CD4-positive, alpha-beta memory T cell (primary cell): ENCODE data around the gene HSPA12B. TPM values are rescaled to one million over a fixed set of nuclear protein-coding genes. Genes with fewer than 3 reads are reported as not detected.

Experiments used
- CTCF ChIA-PET: fragments of 350-600 bp; sonication (Branson Sonifier 250); formaldehyde crosslinking; loops from one replicate; lab custom pipeline; 2021; ENCODE audit warnings: inconsistent platforms; ENCODE audit not compliant: partially characterized antibody; lab: Charles Lee
- POLR2A ChIA-PET: fragments of 350-600 bp; sonication (Branson Sonifier 250); formaldehyde crosslinking; loops from one replicate; lab custom pipeline; 2021; ENCODE audit not compliant: partially characterized antibody; lab: Charles Lee
- DNase-seq, 5 donors: peaks; one replicate each; pipeline versions ENCODE4 v3.0.0 to v3.0.0-alpha.2; 2020 to 2022; ENCODE audit warnings: mixed read lengths in 1 of 5
- H3K27ac ChIP-seq: one replicate; pipeline ENCODE4 v1.7.0; 2013; ENCODE audit warnings: low read depth, low read length
- H3K27me3 ChIP-seq: 2 replicates; pipeline ENCODE4 v1.7.0; 2013; ENCODE audit warnings: mild to moderate bottlenecking, low read length, moderate library complexity; ENCODE audit not compliant: insufficient read depth
- H3K36me3 ChIP-seq: 2 replicates; pipeline ENCODE4 v1.7.0; 2013; ENCODE audit warnings: mild to moderate bottlenecking, low read length, moderate library complexity; ENCODE audit not compliant: insufficient read depth
- H3K4me1 ChIP-seq: 2 replicates; pipeline ENCODE4 v1.7.0; 2013; ENCODE audit warnings: mild to moderate bottlenecking, low read length, moderate library complexity; ENCODE audit not compliant: insufficient read depth
- H3K4me3 ChIP-seq, 2 donors: one replicate each; pipeline ENCODE4 v1.7.0; 2013; ENCODE audit warnings: low read length in 2 of 2, mild to moderate bottlenecking in 1 of 2
- H3K9me3 ChIP-seq, 2 donors: one replicate each; pipeline ENCODE4 v1.7.0; 2013; ENCODE audit warnings: low read length in 2 of 2, control low read depth in 1 of 2; ENCODE audit not compliant: control insufficient read depth in 1 of 2
- H3K27ac Mint-ChIP-seq, 7 donors: one replicate each; pipeline ENCODE4 v1.8.0; 2020 to 2021; ENCODE audit warnings: mixed read lengths in 7 of 7, mild to moderate bottlenecking in 6 of 7, inconsistent platforms in 3 of 7, moderate library complexity in 3 of 7
- H3K27me3 Mint-ChIP-seq, 2 donors: one replicate each; pipeline ENCODE4 v1.8.0; 2020 to 2021; ENCODE audit warnings: mixed read lengths in 2 of 2
- H3K36me3 Mint-ChIP-seq, 2 donors: one replicate each; pipeline ENCODE4 v1.8.0; 2020 to 2021; ENCODE audit warnings: mixed read lengths in 2 of 2, inconsistent platforms in 1 of 2, mild to moderate bottlenecking in 1 of 2
- H3K4me1 Mint-ChIP-seq, 4 donors: one replicate each; pipeline ENCODE4 v1.8.0; 2020 to 2021; ENCODE audit warnings: mixed read lengths in 4 of 4, mild to moderate bottlenecking in 1 of 4
- H3K4me3 Mint-ChIP-seq, 8 donors: one replicate each; pipeline ENCODE4 v1.8.0; 2020 to 2021; ENCODE audit warnings: mixed read lengths in 8 of 8, mild to moderate bottlenecking in 7 of 8, moderate library complexity in 6 of 8, inconsistent platforms in 3 of 8
- H3K9me3 Mint-ChIP-seq, 8 donors: one replicate each; pipeline ENCODE4 v1.8.0; 2020 to 2021; ENCODE audit warnings: mixed read lengths in 8 of 8, mild to moderate bottlenecking in 5 of 8, inconsistent platforms in 3 of 8, moderate library complexity in 1 of 8
- intact Hi-C: fragments of 100-400 bp; cut with micrococcal nuclease; formaldehyde crosslinking; loops from one replicate; pipeline ENCODE4 v1.15.1; 2023
- polyA plus RNA-seq, 2 donors: library from polyadenylated mRNA; unstranded; fragments of 300-500 nt; fragmentation: Illumina TruSeq; gene quantifications; one replicate each; pipeline ENCODE4 v1.2.3, GENCODE V29; 2021
- total RNA-seq, 2 experiments: library from RNA; stranded (reverse); gene quantifications; one replicate each; pipeline ENCODE4 v1.2.3, GENCODE V29; 2021

HSPA12B gene
- total and polyA plus RNA-seq, 4 experiments from 2014 or later: 0.22 TPM; not detected in 3

DNA sequence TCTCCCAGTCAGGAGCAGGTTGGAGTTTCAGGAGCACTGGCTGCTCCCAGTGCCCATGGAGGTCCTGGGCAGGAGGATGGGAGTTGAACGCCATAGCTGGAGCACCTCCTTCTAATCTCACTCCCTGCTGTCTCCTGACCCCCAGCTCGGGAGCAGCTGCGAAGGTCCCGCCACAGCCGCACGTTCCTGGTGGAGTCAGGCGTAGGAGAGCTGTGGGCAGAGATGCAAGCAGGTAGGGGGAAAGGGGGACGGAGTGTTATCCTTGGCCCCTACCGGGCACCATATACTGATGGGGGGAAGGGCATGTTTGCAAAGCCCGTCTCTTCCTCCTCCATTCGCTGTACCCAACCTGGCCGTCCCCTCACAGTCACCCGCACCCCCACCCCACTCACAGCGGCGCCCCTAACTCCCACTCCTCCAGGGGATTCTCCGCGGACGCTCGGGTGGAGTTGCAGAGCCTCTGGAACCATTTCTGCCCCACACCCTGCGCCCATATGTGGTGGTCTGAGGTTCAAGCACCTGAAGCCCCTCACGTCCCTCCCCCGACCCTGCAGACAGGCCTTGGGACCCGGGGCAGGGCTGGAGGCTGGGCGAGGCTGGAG, 16.7 kb downstream of the HSPA12B start:
- DNase-seq: no peak
- H3K36me3 Mint-ChIP-seq: no peaks in the 10 kb centered on the region
- H3K36me3 ChIP-seq: no peaks in the 10 kb centered on the region
- H3K4me1 Mint-ChIP-seq: peaks cover 8 to 28% (median 23%) of the 10 kb centered on the region in 4 donors
- no peak overlapping the region for H3K4me3 ChIP-seq
- H3K27ac ChIP-seq: no peak overlapping the region
- no peaks in the 10 kb centered on the region for H3K27me3 ChIP-seq
- H3K9me3 ChIP-seq: no peaks in the 10 kb centered on the region
- ChIA-PET CTCF (interaction anchor here (1.7 kb wide), 1 partner anchor 8 kb away, joined by 4 read pairs; no protein-coding TSS in a partner anchor), POLR2A (interaction anchor here (1.0 kb wide), 1 partner anchor 19 kb away, joined by 3 read pairs; the partner anchor contains the start of gene ADISSP)
- intact Hi-C loops: no loop called here
- peak overlapping the region in 1 of 7 donors; percentile 6 for H3K27ac Mint-ChIP-seq
- no peak overlapping the region for H3K4me3 Mint-ChIP-seq
- H3K27me3 Mint-ChIP-seq: peaks cover 5 to 6% of the 10 kb centered on the region in 2 donors
- peaks cover 12% of the 10 kb centered on the region for H3K4me1 ChIP-seq
- peaks cover 0 to 2% (median 0%) of the 10 kb centered on the region in 8 donors for H3K9me3 Mint-ChIP-seq

DNA sequence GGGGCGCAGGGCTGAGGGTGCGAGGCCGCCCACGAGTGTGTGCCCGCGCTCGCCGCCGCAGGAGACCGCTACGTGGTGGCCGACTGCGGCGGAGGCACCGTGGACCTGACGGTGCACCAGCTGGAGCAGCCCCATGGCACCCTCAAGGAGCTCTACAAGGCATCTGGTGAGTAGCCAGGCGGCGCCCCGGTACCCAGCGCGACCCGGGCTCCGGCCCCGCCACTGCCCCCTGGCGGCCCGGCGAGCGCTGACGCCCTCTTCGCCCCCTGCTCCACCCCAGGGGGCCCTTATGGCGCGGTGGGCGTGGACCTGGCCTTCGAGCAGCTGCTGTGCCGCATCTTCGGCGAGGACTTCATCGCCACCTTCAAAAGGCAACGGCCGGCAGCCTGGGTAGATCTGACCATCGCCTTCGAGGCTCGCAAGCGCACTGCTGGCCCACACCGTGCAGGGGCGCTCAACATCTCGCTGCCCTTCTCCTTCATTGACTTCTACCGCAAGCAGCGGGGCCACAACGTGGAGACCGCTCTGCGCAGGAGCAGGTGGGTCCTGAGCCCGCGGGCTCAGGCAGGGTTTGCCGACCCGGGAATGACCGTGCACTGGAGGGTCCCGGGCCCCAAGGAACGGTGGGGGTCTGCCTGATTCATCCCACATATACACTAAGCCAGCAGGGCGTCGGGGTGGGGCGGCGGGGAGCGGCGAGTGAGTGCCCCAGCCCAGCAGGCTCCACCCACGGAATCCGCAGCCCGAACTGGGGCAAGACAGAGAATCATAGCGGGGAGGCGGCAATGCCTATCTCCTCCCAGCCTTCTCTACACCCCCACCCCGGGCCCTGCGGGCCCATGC, 17.4 kb downstream of the HSPA12B start:
- CTCF ChIA-PET: interaction anchor here (1.7 to 6.2 kb wide), 3 partner anchors 11 to 105 kb away, joined by 7 to 64 read pairs (median 38); partner anchors contain the start of gene ADISSP
- Mint-ChIP-seq H3K9me3 (peaks cover 0 to 2% (median 0%) of the 10 kb centered on the region in 8 donors), H3K36me3 (peaks cover 0 to 3% of the 10 kb centered on the region in 2 donors), H3K27ac (no peak overlapping the region), H3K27me3 (peaks cover 0 to 3% of the 10 kb centered on the region in 2 donors), H3K4me1 (peaks cover 2 to 21% (median 17%) of the 10 kb centered on the region in 4 donors), H3K4me3 (no peak overlapping the region)
- no peak for DNase-seq
- H3K4me3 ChIP-seq: no peak overlapping the region
- no peaks in the 10 kb centered on the region for H3K36me3 ChIP-seq
- POLR2A ChIA-PET: interaction anchor here (1.0 kb wide), 1 partner anchor 18 kb away, joined by 3 read pairs; the partner anchor contains the start of gene ADISSP
- intact Hi-C loops: no loop called here
- no peaks in the 10 kb centered on the region for H3K9me3 ChIP-seq
- no peaks in the 10 kb centered on the region for H3K27me3 ChIP-seq
- peaks cover 7% of the 10 kb centered on the region for H3K4me1 ChIP-seq
- H3K27ac ChIP-seq: no peak overlapping the region

DNA sequence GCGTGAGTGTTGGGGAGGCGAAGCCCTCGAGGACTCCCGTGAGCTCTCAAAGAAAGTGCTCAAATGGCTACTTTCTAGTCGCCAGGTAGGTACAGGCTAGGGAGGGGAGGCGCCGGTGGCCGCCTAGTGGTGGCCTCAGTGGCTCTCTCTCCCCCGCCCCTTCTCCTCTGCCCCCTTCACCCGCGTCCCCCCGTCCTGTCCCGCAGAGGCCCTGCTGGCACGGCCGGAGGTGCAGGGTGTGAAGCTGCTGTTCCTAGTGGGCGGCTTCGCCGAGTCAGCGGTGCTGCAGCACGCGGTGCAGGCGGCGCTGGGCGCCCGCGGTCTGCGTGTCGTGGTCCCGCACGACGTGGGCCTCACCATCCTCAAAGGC, 18.8 kb downstream of the HSPA12B start:
- DNase-seq: no peak
- Mint-ChIP-seq H3K4me1 (peaks cover 2 to 14% (median 12%) of the 10 kb centered on the region in 4 donors), H3K27ac (no peak overlapping the region), H3K27me3 (peaks cover 0 to 3% of the 10 kb centered on the region in 2 donors), H3K9me3 (peaks cover 0 to 2% (median 0%) of the 10 kb centered on the region in 8 donors), H3K4me3 (peak overlapping the region in 4 of 8 donors; percentile 25 to 65 (median 50)), H3K36me3 (peaks cover 0 to 3% of the 10 kb centered on the region in 2 donors)
- Histone ChIP-seq H3K27me3 (no peaks in the 10 kb centered on the region), H3K27ac (no peak overlapping the region), H3K4me3 (no peak overlapping the region), H3K4me1 (no peaks in the 10 kb centered on the region), H3K36me3 (no peaks in the 10 kb centered on the region), H3K9me3 (no peaks in the 10 kb centered on the region)
- POLR2A ChIA-PET: interaction anchor here (0.5 to 1.2 kb wide), 2 partner anchors 33 to 1378 kb away, joined by 3 read pairs; no protein-coding TSS in a partner anchor
- CTCF ChIA-PET: interaction anchor here (0.7 to 6.2 kb wide), 7 partner anchors 9 to 258 kb away, joined by 3 to 64 read pairs (median 3); partner anchors contain the start of gene ADISSP
- intact Hi-C loops: no loop called here

DNA sequence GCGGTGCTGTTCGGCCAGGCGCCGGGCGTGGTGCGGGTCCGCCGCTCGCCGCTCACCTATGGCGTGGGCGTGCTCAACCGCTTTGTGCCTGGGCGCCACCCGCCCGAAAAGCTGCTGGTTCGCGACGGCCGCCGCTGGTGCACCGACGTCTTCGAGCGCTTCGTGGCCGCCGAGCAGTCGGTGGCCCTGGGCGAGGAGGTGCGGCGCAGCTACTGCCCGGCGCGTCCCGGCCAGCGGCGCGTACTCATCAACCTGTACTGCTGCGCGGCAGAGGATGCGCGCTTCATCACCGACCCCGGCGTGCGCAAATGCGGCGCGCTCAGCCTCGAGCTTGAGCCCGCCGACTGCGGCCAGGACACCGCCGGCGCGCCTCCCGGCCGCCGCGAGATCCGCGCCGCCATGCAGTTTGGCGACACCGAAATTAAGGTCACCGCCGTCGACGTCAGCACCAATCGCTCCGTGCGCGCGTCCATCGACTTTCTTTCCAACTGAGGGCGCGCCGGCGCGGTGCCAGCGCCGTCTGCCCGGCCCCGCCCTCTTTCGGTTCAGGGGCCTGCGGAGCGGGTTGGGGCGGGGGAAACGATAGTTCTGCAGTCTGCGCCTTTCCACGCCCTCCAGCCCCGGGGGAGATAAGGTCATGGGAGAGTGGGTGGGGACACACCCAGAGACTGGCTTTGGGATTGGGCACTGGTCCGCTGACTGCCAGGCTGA, 19.3 kb downstream of the HSPA12B start:
- peak overlapping the region in 6 of 7 donors; percentile 30 to 85 (median 64) for H3K27ac Mint-ChIP-seq
- CTCF ChIA-PET: interaction anchor here (1.0 to 6.2 kb wide), 8 partner anchors 9 to 341 kb away, joined by 3 to 64 read pairs (median 5); partner anchors contain the start of genes ADISSP and AP5S1

DNA sequence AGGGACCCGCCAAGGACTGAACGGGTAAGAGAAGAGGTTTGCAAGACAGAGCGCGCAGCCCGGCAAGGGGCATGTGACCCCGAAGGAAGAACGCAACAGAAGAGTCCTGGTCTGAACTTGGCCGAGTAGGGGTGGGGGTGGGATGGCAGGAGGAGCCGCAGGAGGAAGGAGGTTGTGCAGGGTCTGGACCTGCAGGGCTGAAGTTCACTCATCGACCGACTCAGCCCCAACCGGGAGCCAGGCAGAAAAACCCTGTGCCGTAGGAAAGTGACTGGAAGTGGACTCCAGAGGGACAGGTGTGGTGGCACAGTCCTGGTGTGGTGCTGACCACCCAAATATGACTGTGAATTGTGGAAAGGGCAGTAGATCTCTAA, 19.9 kb downstream of the HSPA12B start:
- intact Hi-C loops: no loop called here
- peaks cover 3 to 6% of the 10 kb centered on the region in 2 donors for H3K36me3 Mint-ChIP-seq
- H3K4me1 ChIP-seq: no peaks in the 10 kb centered on the region
- peak overlapping the region; percentile 48 to 78 (median 76) for H3K4me3 Mint-ChIP-seq
- H3K4me3 ChIP-seq: peak overlapping the region in 1 of 2 donors; percentile 23
- no peaks in the 10 kb centered on the region for H3K9me3 ChIP-seq
- peaks cover 0 to 2% of the 10 kb centered on the region in 2 donors for H3K27me3 Mint-ChIP-seq
- H3K27me3 ChIP-seq: no peaks in the 10 kb centered on the region
- H3K4me1 Mint-ChIP-seq: peaks cover 2 to 14% (median 12%) of the 10 kb centered on the region in 4 donors
- H3K27ac ChIP-seq: no peak overlapping the region
- peaks cover 0 to under 1% (median 0%) of the 10 kb centered on the region in 8 donors for H3K9me3 Mint-ChIP-seq
- H3K27ac Mint-ChIP-seq: peak overlapping the region in 6 of 7 donors; percentile 30 to 85 (median 64)
- H3K36me3 ChIP-seq: no peaks in the 10 kb centered on the region
- no peak for DNase-seq
- ChIA-PET POLR2A (interaction anchor here (0.7 to 1.8 kb wide), 4 partner anchors 15 to 333 kb away, joined by 3 to 9 read pairs (median 4); partner anchors contain the start of genes ADISSP and AP5S1), CTCF (interaction anchor here (0.5 to 6.2 kb wide), 9 partner anchors 15 to 451 kb away, joined by 3 to 64 read pairs (median 4); partner anchors contain the start of genes ADISSP and AP5S1)

More for the DNA sequence above, 19.3 kb downstream of the HSPA12B start:
- peaks cover 0 to 2% (median 0%) of the 10 kb centered on the region in 8 donors for H3K9me3 Mint-ChIP-seq
- intact Hi-C loops: no loop called here
- Histone ChIP-seq H3K4me1 (no peaks in the 10 kb centered on the region), H3K4me3 (peak overlapping the region in 1 of 2 donors; percentile 23), H3K27ac (no peak overlapping the region), H3K9me3 (no peaks in the 10 kb centered on the region), H3K27me3 (no peaks in the 10 kb centered on the region), H3K36me3 (no peaks in the 10 kb centered on the region)
- H3K27me3 Mint-ChIP-seq: peaks cover 0 to 3% of the 10 kb centered on the region in 2 donors
- H3K36me3 Mint-ChIP-seq: peaks cover 3 to 4% of the 10 kb centered on the region in 2 donors
- peak overlapping the region in 7 of 8 donors; percentile 50 to 78 (median 76) for H3K4me3 Mint-ChIP-seq
- peaks cover 2 to 14% (median 12%) of the 10 kb centered on the region in 4 donors for H3K4me1 Mint-ChIP-seq
- POLR2A ChIA-PET: interaction anchor here (1.2 kb wide), 1 partner anchor 33 kb away, joined by 3 read pairs; no protein-coding TSS in a partner anchor
- DNase-seq: peak; percentile 34 to 73 (median 52)

DNA sequence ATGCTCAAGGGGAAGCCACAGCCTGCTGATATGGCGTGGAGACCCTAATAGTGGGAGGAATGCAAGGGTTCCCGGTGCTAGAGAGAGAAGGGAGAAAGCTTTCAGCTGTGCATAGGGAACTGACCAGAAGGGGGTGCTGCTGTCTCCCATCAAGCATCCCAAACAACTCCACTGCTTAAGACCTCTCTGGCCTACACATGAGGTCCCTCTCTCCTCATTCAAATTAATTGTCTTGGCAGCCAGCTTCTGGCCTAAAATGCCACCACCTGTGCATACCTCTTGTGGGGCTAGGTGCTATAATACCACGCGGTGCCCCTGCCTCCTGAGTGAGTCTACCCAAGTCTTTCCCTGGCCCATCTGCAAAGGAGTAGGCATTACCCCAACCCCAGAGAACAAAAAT, 20.6 kb downstream of the HSPA12B start:
- ChIA-PET POLR2A (interaction anchor here (0.7 to 1.8 kb wide), 5 partner anchors 15 to 332 kb away, joined by 3 to 9 read pairs (median 4); partner anchors contain the start of genes ADISSP and AP5S1), CTCF (interaction anchor here (0.5 to 6.2 kb wide), 12 partner anchors 10 to 450 kb away, joined by 3 to 64 read pairs (median 4); partner anchors contain the start of genes ADISSP and AP5S1)
- H3K4me3 ChIP-seq: no peak overlapping the region
- peaks cover 6 to 10% of the 10 kb centered on the region in 2 donors for H3K36me3 Mint-ChIP-seq
- H3K4me3 Mint-ChIP-seq: peak overlapping the region in 1 of 8 donors; percentile 17
- no peak overlapping the region for H3K27ac ChIP-seq
- intact Hi-C loops: loop anchor here (1.0 kb wide), 5 partner anchors 15 to 332 kb away; partner anchors contain the start of genes AP5S1 and SPEF1
- peak; percentile 51 to 61 (median 57) for DNase-seq
- H3K4me1 Mint-ChIP-seq: peaks cover 2 to 14% (median 12%) of the 10 kb centered on the region in 4 donors
- peaks cover 0 to 2% of the 10 kb centered on the region in 2 donors for H3K27me3 Mint-ChIP-seq
- H3K9me3 ChIP-seq: no peaks in the 10 kb centered on the region
- no peaks in the 10 kb centered on the region for H3K4me1 ChIP-seq
- H3K9me3 Mint-ChIP-seq: no peaks in the 10 kb centered on the region
- no peaks in the 10 kb centered on the region for H3K36me3 ChIP-seq
- peak overlapping the region in 3 of 7 donors; percentile 55 to 84 (median 77) for H3K27ac Mint-ChIP-seq
- no peaks in the 10 kb centered on the region for H3K27me3 ChIP-seq
